Mesenchymal stem cell (in vitro differentiated cells and primary cell): ENCODE measurements around the gene ATL2.

Source experiments
- DNase-seq: peaks from one replicate; pipeline ENCODE4 v3.0.0-alpha.2; 2013
- H2AFZ ChIP-seq: one replicate; pipeline ENCODE4 v1.6.1; 2013; ENCODE audit warnings: low read depth, mild to moderate bottlenecking, control low read depth, inconsistent platforms, low read length, moderate library complexity
- H2AK5ac ChIP-seq: 2 replicates; pipeline ENCODE4 v1.6.1; 2013; ENCODE audit warnings: low read length, moderate library complexity, mild to moderate bottlenecking, inconsistent platforms; ENCODE audit not compliant: severe bottlenecking
- H2BK120ac ChIP-seq: one replicate; pipeline ENCODE4 v1.6.1; 2013; ENCODE audit warnings: low read depth, mild to moderate bottlenecking, inconsistent platforms, low read length, moderate library complexity
- H2BK12ac ChIP-seq, 2 experiments: one replicate each; pipeline ENCODE4 v1.6.1; 2013; ENCODE audit warnings: inconsistent platforms in 2 of 2, low read length in 2 of 2, mild to moderate bottlenecking in 2 of 2, moderate library complexity in 2 of 2, control low read depth in 1 of 2
- H2BK15ac ChIP-seq: one replicate; pipeline ENCODE4 v1.6.1; 2013; ENCODE audit warnings: mild to moderate bottlenecking, low read depth, inconsistent platforms; ENCODE audit not compliant: poor library complexity, severe bottlenecking
- H2BK5ac ChIP-seq: 2 replicates; pipeline ENCODE4 v1.6.1; 2013; ENCODE audit warnings: low read depth, mild to moderate bottlenecking, low read length, control low read depth, inconsistent platforms; ENCODE audit not compliant: poor library complexity, severe bottlenecking
- H3K14ac ChIP-seq, 2 experiments: one replicate each; pipeline ENCODE4 v1.6.1; 2013; ENCODE audit warnings: inconsistent platforms in 2 of 2, low read length in 2 of 2, control low read depth in 1 of 2, mild to moderate bottlenecking in 1 of 2, moderate library complexity in 1 of 2
- H3K18ac ChIP-seq, 2 experiments: one replicate each; pipeline ENCODE4 v1.6.1; 2013; ENCODE audit warnings: inconsistent platforms in 2 of 2, low read length in 2 of 2, control low read depth in 1 of 2, low read depth in 1 of 2, mild to moderate bottlenecking in 1 of 2
- H3K23ac ChIP-seq, 2 experiments: one replicate each; pipeline ENCODE4 v1.6.1; 2013; ENCODE audit warnings: inconsistent platforms in 2 of 2, low read length in 2 of 2, mild to moderate bottlenecking in 2 of 2, moderate library complexity in 2 of 2, control low read depth in 1 of 2
- H3K27ac ChIP-seq: 2 replicates; pipeline ENCODE4 v1.5.1; 2013; ENCODE audit warnings: mild to moderate bottlenecking, moderate library complexity, low read length, control low read depth, inconsistent platforms; ENCODE audit not compliant: poor library complexity, severe bottlenecking
- H3K27me3 ChIP-seq, 2 experiments: 2 replicates each; pipeline versions ENCODE4 v1.6.1 to v1.7.0; 2013; ENCODE audit warnings: low read length in 2 of 2, mild to moderate bottlenecking in 2 of 2, moderate library complexity in 2 of 2, control low read depth in 1 of 2, inconsistent platforms in 1 of 2; ENCODE audit not compliant: control insufficient read depth in 1 of 2, insufficient read depth in 1 of 2
- H3K36me3 ChIP-seq, 2 experiments: 2 replicates each; pipeline versions ENCODE4 v1.6.1 to v1.7.0; 2013; ENCODE audit warnings: low read length in 2 of 2, control low read depth in 1 of 2, inconsistent platforms in 1 of 2, low read depth in 1 of 2, mild to moderate bottlenecking in 1 of 2; ENCODE audit not compliant: insufficient read depth in 2 of 2, control insufficient read depth in 1 of 2
- H3K4ac ChIP-seq, 2 experiments: one replicate each; pipeline ENCODE4 v1.6.1; 2013; ENCODE audit warnings: inconsistent platforms in 2 of 2, low read length in 2 of 2, mild to moderate bottlenecking in 2 of 2, moderate library complexity in 2 of 2, control low read depth in 1 of 2, low read depth in 1 of 2
- H3K4me1 ChIP-seq: 2 replicates; pipeline ENCODE4 v1.6.1; 2013; ENCODE audit warnings: low read depth, low read length, control low read depth; ENCODE audit not compliant: control insufficient read depth, insufficient read depth
- H3K4me2 ChIP-seq: 2 replicates; pipeline ENCODE4 v1.6.1; 2013; ENCODE audit warnings: low read length, mild to moderate bottlenecking, inconsistent platforms; ENCODE audit not compliant: poor library complexity, severe bottlenecking
- H3K4me3 ChIP-seq, 2 experiments: 2 replicates each; pipeline versions ENCODE4 v1.5.1 to v1.7.0; 2013; ENCODE audit warnings: low read length in 2 of 2, mild to moderate bottlenecking in 2 of 2, control low read depth in 1 of 2, low read depth in 1 of 2; ENCODE audit not compliant: insufficient read depth in 1 of 2
- H3K79me1 ChIP-seq: replicated peaks from 2 replicates; pipeline ENCODE4 v1.6.1; 2013; ENCODE audit warnings: mild to moderate bottlenecking, control low read depth, low read length, inconsistent platforms; ENCODE audit not compliant: poor library complexity, severe bottlenecking
- H3K9ac ChIP-seq: 2 replicates; pipeline ENCODE4 v1.7.0; 2013; ENCODE audit warnings: mild to moderate bottlenecking, low read length, moderate library complexity
- H3K9me3 ChIP-seq: 2 replicates; pipeline ENCODE4 v1.7.0; 2013; ENCODE audit warnings: mild to moderate bottlenecking, low read length; ENCODE audit not compliant: control insufficient read depth
- H4K8ac ChIP-seq: one replicate; pipeline ENCODE4 v1.6.1; 2013; ENCODE audit warnings: inconsistent platforms, mild to moderate bottlenecking, low read length, moderate library complexity
- H4K91ac ChIP-seq: one replicate; pipeline ENCODE4 v1.6.1; 2013; ENCODE audit warnings: mild to moderate bottlenecking, low read length, inconsistent platforms
- WGBS: methylation state at CpG from one replicate; pipeline ENCODE4 v1.1.7; 2013; ENCODE audit warnings: mixed read lengths; 5-methylcytosine and 5-hydroxymethylcytosine counted together

ATL2 gene

GRCh38 chr2:38256610-38257009 lies 120.5 kb downstream of the ATL2 start:
- H2AFZ ChIP-seq, result no peak overlapping the region
- no peak overlapping the region for H2BK120ac ChIP-seq
- no peak overlapping the region for H3K14ac ChIP-seq

DNA sequence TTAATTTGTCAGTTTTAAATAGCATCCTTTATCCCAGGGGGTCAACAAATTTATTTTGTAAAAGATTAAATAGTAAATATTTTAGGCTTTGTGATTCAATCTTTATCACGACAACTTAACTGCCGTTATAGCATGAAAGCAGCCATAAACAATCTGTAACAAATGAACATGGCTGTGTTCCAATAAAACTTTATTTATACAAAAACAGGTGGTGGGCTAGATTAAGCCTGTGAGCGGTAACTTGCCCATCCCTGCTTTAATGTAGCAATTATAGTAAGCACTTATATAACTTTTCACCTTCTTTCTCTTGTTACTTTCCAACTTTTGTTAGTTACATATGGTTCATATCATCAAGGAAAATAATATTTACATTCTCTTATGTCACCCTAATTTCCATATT lies 121.9 kb downstream of the ATL2 start:
- Histone ChIP-seq H3K79me1 (no peaks in the 10 kb centered on the region), H3K18ac (no peak overlapping the region), H2BK120ac (no peak overlapping the region), H4K8ac (no peak overlapping the region), H3K23ac (no peak overlapping the region), H3K4me2 (no peak overlapping the region), H3K4me1 (peaks cover 7% of the 10 kb centered on the region), H3K27ac (no peak overlapping the region), H3K4ac (no peak overlapping the region), H3K9ac (no peak overlapping the region), H2BK12ac (no peak overlapping the region), H2BK15ac (no peak overlapping the region), H4K91ac (no peak overlapping the region), H2BK5ac (no peak overlapping the region), H3K14ac (no peak overlapping the region), H2AFZ (no peak overlapping the region), H2AK5ac (no peak overlapping the region), H3K4me3 (no peak overlapping the region), H3K27me3 (no peaks in the 10 kb centered on the region), H3K36me3 (no peaks in the 10 kb centered on the region), H3K9me3 (no peaks in the 10 kb centered on the region)
- whole genome bisulfite sequencing, result no CpG with 5 or more reads among the region's 3 CpGs
- DNase-seq, result no peak

More at GRCh38 chr2:38256610-38257009, 120.5 kb downstream of the ATL2 start:
- H2BK5ac ChIP-seq, result no peak overlapping the region
- no peak overlapping the region for H2AK5ac ChIP-seq
- no peak overlapping the region for H2BK12ac ChIP-seq
- H4K91ac ChIP-seq, result no peak overlapping the region
- H3K9me3 ChIP-seq, result no peaks in the 10 kb centered on the region
- no peak overlapping the region for H4K8ac ChIP-seq
- H2BK15ac ChIP-seq, result no peak overlapping the region
- no peak overlapping the region for H3K4me2 ChIP-seq
- H3K4me3 ChIP-seq, result no peak overlapping the region
- H3K27me3 ChIP-seq, result no peaks in the 10 kb centered on the region
- H3K18ac ChIP-seq, result no peak overlapping the region
- no peaks in the 10 kb centered on the region for H3K79me1 ChIP-seq
- H3K4ac ChIP-seq, result no peak overlapping the region
- DNase-seq, result no peak
- H3K27ac ChIP-seq, result no peak overlapping the region
- WGBS, result no CpG with 5 or more reads among the region's 1 CpG
- peaks cover 7% of the 10 kb centered on the region for H3K4me1 ChIP-seq
- H3K9ac ChIP-seq, result no peak overlapping the region
- H3K23ac ChIP-seq, result no peak overlapping the region
- H3K36me3 ChIP-seq, result no peaks in the 10 kb centered on the region

- H3K18ac ChIP-seq, result no peak overlapping the region
- H3K14ac ChIP-seq, result no peak overlapping the region
- no peak for DNase-seq
These were observed 122.3 kb downstream of the ATL2 start for GRCh38 chr2:38254796-38255195.

GRCh38 chr2:38251940-38252339 lies 125.1 kb downstream of the ATL2 start:
- no peak overlapping the region for H4K8ac ChIP-seq
- no peak overlapping the region for H4K91ac ChIP-seq
- H3K36me3 ChIP-seq, result no peaks in the 10 kb centered on the region
- H2BK120ac ChIP-seq, result no peak overlapping the region
- no peak overlapping the region for H2BK5ac ChIP-seq
- no peak overlapping the region for H2AK5ac ChIP-seq
- H2BK12ac ChIP-seq, result no peak overlapping the region
- no peak overlapping the region for H3K4me3 ChIP-seq
- no peak overlapping the region for H3K27ac ChIP-seq
- no peak overlapping the region for H3K4ac ChIP-seq
- H3K27me3 ChIP-seq, result no peaks in the 10 kb centered on the region
- no peaks in the 10 kb centered on the region for H3K9me3 ChIP-seq
- no peak overlapping the region for H3K14ac ChIP-seq
- no peak overlapping the region for H3K18ac ChIP-seq
- no peak overlapping the region for H3K9ac ChIP-seq
- 40% methylated on average over 1 of the region's 1 CpG for WGBS
- no peak overlapping the region for H2BK15ac ChIP-seq
- H3K4me2 ChIP-seq, result no peak overlapping the region
- H3K4me1 ChIP-seq, result peaks cover 9% of the 10 kb centered on the region
- no peaks in the 10 kb centered on the region for H3K79me1 ChIP-seq
- no peak overlapping the region for H2AFZ ChIP-seq
- DNase-seq, result no peak
- no peak overlapping the region for H3K23ac ChIP-seq

More at GRCh38 chr2:38254796-38255195, 122.3 kb downstream of the ATL2 start:
- Histone ChIP-seq H4K91ac (no peak overlapping the region), H3K9me3 (no peaks in the 10 kb centered on the region), H3K23ac (no peak overlapping the region), H2BK5ac (no peak overlapping the region), H2BK12ac (no peak overlapping the region), H3K36me3 (no peaks in the 10 kb centered on the region), H2AFZ (no peak overlapping the region), H3K4me2 (no peak overlapping the region), H3K27ac (no peak overlapping the region), H2AK5ac (no peak overlapping the region), H3K79me1 (no peaks in the 10 kb centered on the region), H4K8ac (no peak overlapping the region), H3K4ac (no peak overlapping the region), H2BK15ac (no peak overlapping the region), H3K4me1 (peaks cover 7% of the 10 kb centered on the region), H3K9ac (no peak overlapping the region), H3K4me3 (no peak overlapping the region), H3K27me3 (no peaks in the 10 kb centered on the region), H2BK120ac (no peak overlapping the region)
- WGBS, result 95% methylated on average over 5 of the region's 5 CpGs
